Trophoblast cell (in vitro differentiated cells and primary cell): ENCODE results near the gene COIL.

Source experiments
- DNase-seq, 2 donors: peaks; one replicate each; pipeline ENCODE4 v3.0.0-alpha.2; 2016
- H2AFZ ChIP-seq: 2 replicates; pipeline ENCODE4 v1.6.1; 2013; ENCODE audit warnings: low read length, moderate library complexity, mild to moderate bottlenecking; ENCODE audit not compliant: insufficient read depth, poor library complexity
- H2AK5ac ChIP-seq: 2 replicates; pipeline ENCODE4 v1.6.1; 2013; ENCODE audit warnings: mild to moderate bottlenecking, low read length
- H2BK120ac ChIP-seq: 2 replicates; pipeline ENCODE4 v1.6.1; 2013; ENCODE audit warnings: low read length, mild to moderate bottlenecking, moderate library complexity; ENCODE audit not compliant: insufficient read depth, poor library complexity
- H2BK12ac ChIP-seq: 2 replicates; pipeline ENCODE4 v1.6.1; 2013; ENCODE audit warnings: mild to moderate bottlenecking, low read length, moderate library complexity
- H2BK5ac ChIP-seq: 2 replicates; pipeline ENCODE4 v1.6.1; 2013; ENCODE audit warnings: low read length, low read depth, moderate library complexity, mild to moderate bottlenecking; ENCODE audit not compliant: poor library complexity
- H3K14ac ChIP-seq: 2 replicates; pipeline ENCODE4 v1.6.1; 2013; ENCODE audit warnings: mild to moderate bottlenecking, low read length
- H3K18ac ChIP-seq: 2 replicates; pipeline ENCODE4 v1.6.1; 2013; ENCODE audit warnings: mild to moderate bottlenecking, low read length
- H3K23ac ChIP-seq: 2 replicates; pipeline ENCODE4 v1.6.1; 2013; ENCODE audit warnings: low read length
- H3K27ac ChIP-seq: 2 replicates; pipeline ENCODE4 v1.5.1; 2013; ENCODE audit warnings: low read depth, mild to moderate bottlenecking, inconsistent platforms, low read length, moderate library complexity
- H3K27me3 ChIP-seq: 2 replicates; pipeline ENCODE4 v1.6.1; 2013; ENCODE audit warnings: inconsistent platforms, mild to moderate bottlenecking, low read length, moderate library complexity; ENCODE audit not compliant: insufficient read depth
- H3K36me3 ChIP-seq, 2 experiments: 1 replicate in 1 of 2; 2 replicates in 1 of 2; pipeline ENCODE4 v1.6.1; 2013; ENCODE audit warnings: low read length in 2 of 2, mild to moderate bottlenecking in 2 of 2, moderate library complexity in 1 of 2; ENCODE audit not compliant: insufficient read depth in 2 of 2, control insufficient read depth in 1 of 2
- H3K4ac ChIP-seq: 2 replicates; pipeline ENCODE4 v1.6.1; 2013; ENCODE audit warnings: low read depth, mild to moderate bottlenecking, low read length, moderate library complexity
- H3K4me1 ChIP-seq, 2 experiments: 1 replicate in 1 of 2; 2 replicates in 1 of 2; pipeline ENCODE4 v1.6.1; 2013; ENCODE audit warnings: low read length in 2 of 2, mild to moderate bottlenecking in 2 of 2, moderate library complexity in 1 of 2; ENCODE audit not compliant: insufficient read depth in 2 of 2, control insufficient read depth in 1 of 2
- H3K4me2 ChIP-seq: 2 replicates; pipeline ENCODE4 v1.6.1; 2013; ENCODE audit warnings: inconsistent platforms, mild to moderate bottlenecking, low read length, moderate library complexity
- H3K4me3 ChIP-seq: 2 replicates; pipeline ENCODE4 v1.5.1; 2013; ENCODE audit warnings: mild to moderate bottlenecking, low read depth, low read length, inconsistent platforms
- H3K79me1 ChIP-seq: one replicate; pipeline ENCODE4 v1.6.1; 2013; ENCODE audit warnings: low read length
- H3K79me2 ChIP-seq: 2 replicates; pipeline ENCODE4 v1.6.1; 2013; ENCODE audit warnings: low read length, mild to moderate bottlenecking; ENCODE audit not compliant: control insufficient read depth, insufficient read depth, poor library complexity
- H3K9ac ChIP-seq: 2 replicates; pipeline ENCODE4 v1.6.1; 2013; ENCODE audit warnings: mild to moderate bottlenecking, low read length
- H3K9me3 ChIP-seq: 2 replicates; pipeline ENCODE4 v1.6.1; 2013; ENCODE audit warnings: low read depth, mild to moderate bottlenecking, control low read depth, inconsistent platforms, low read length; ENCODE audit not compliant: insufficient read depth
- H4K12ac ChIP-seq: 2 replicates; pipeline ENCODE4 v1.6.1; 2013; ENCODE audit warnings: low read depth, mild to moderate bottlenecking, low read length, moderate library complexity
- H4K8ac ChIP-seq: 2 replicates; pipeline ENCODE4 v1.6.1; 2013; ENCODE audit warnings: low read depth, mild to moderate bottlenecking, low read length, moderate library complexity
- H4K91ac ChIP-seq: one replicate; pipeline ENCODE4 v1.6.1; 2013; ENCODE audit warnings: low read depth, mild to moderate bottlenecking, low read length, moderate library complexity
- WGBS: extraction: QIAGEN DNeasy Blood & Tissue Kit; methylation state at CpG from one replicate; pipeline ENCODE4 v1.1.7; 2013; ENCODE audit warnings: missing lambda C conversion rate; ENCODE audit not compliant: insufficient read length, insufficient coverage; ENCODE audit errors: extremely low coverage; 5-methylcytosine and 5-hydroxymethylcytosine counted together

The COIL gene

DNA sequence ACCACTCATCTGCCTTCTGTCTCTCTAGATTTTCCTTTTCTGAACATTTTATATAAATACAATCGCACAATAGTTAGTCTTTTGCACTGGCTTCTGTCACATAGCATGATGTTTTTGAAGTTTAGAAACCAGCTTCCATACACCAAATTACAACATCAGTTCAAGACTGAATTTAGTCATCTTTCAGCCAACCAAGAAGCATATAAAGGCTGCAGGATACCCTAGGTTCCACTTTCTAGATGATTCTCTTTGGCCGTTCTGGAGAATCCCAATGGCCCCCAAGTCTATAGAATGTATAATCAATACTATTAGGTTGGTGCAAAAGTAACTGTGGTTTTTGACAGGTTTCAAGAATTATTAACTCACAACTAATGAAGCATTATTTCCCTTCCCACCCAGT, 36.5 kb upstream of the COIL start:
- no peak overlapping the region for H4K91ac ChIP-seq
- no peak overlapping the region for H3K18ac ChIP-seq
- no peak overlapping the region for H2AFZ ChIP-seq
- no peak overlapping the region for H3K4me3 ChIP-seq
- no peak overlapping the region for H3K4me2 ChIP-seq
- H2AK5ac ChIP-seq, result no peak overlapping the region
- no peaks in the 10 kb centered on the region for H3K27me3 ChIP-seq
- H3K79me2 ChIP-seq, result no peaks in the 10 kb centered on the region
- no peak overlapping the region for H2BK120ac ChIP-seq
- no peak overlapping the region for H3K9ac ChIP-seq
- no peak overlapping the region for H3K14ac ChIP-seq
- no peak overlapping the region for H2BK12ac ChIP-seq
- peaks cover 4 to 6% of the 10 kb centered on the region in 2 experiments for H3K4me1 ChIP-seq
- H3K4ac ChIP-seq, result no peak overlapping the region
- H2BK5ac ChIP-seq, result no peak overlapping the region
- peaks cover 4 to 5% of the 10 kb centered on the region in 2 experiments for H3K36me3 ChIP-seq
- WGBS, result no CpG with 5 or more reads among the region's 2 CpGs
- H4K8ac ChIP-seq, result no peak overlapping the region
- no peak overlapping the region for H3K27ac ChIP-seq
- H3K79me1 ChIP-seq, result no peaks in the 10 kb centered on the region
- DNase-seq, result no peak
- no peak overlapping the region for H4K12ac ChIP-seq
- no peaks in the 10 kb centered on the region for H3K9me3 ChIP-seq
- H3K23ac ChIP-seq, result no peak overlapping the region

DNA sequence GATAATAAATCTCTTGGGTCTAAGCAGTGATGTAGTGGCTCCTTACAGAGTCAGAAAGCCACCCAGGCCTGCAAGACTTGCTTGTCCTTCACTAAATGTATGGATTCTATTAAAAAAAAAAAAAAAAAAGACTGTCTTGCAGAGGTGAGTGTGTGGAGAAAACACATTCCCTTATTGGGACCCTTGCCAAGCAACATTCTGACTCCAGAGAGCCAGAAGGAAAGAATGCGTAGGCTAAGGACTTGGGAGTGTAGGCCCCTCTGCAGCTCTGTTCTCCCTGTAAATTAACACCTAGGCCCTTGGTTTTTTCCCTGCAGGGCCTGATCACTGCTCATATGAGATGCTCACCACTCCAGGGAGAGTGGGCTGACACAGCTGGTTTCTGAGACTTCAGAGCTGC, 34.9 kb upstream of the COIL start:
- Histone ChIP-seq H2AFZ (no peak overlapping the region), H2BK120ac (no peak overlapping the region), H4K91ac (no peak overlapping the region), H3K4me3 (no peak overlapping the region), H2BK12ac (no peak overlapping the region), H3K9me3 (no peaks in the 10 kb centered on the region), H4K12ac (no peak overlapping the region), H3K23ac (no peak overlapping the region), H3K14ac (no peak overlapping the region), H2BK5ac (no peak overlapping the region), H3K36me3 (peaks cover 2 to 5% of the 10 kb centered on the region in 2 experiments), H3K27ac (no peak overlapping the region), H3K4me1 (peaks cover 4 to 6% of the 10 kb centered on the region in 2 experiments), H3K27me3 (no peaks in the 10 kb centered on the region), H3K4ac (no peak overlapping the region), H4K8ac (no peak overlapping the region), H3K9ac (no peak overlapping the region), H3K4me2 (no peak overlapping the region), H3K79me1 (no peaks in the 10 kb centered on the region), H3K18ac (no peak overlapping the region), H3K79me2 (no peaks in the 10 kb centered on the region), H2AK5ac (no peak overlapping the region)
- no peak for DNase-seq
- no CpG with 5 or more reads among the region's 1 CpG for WGBS

DNA sequence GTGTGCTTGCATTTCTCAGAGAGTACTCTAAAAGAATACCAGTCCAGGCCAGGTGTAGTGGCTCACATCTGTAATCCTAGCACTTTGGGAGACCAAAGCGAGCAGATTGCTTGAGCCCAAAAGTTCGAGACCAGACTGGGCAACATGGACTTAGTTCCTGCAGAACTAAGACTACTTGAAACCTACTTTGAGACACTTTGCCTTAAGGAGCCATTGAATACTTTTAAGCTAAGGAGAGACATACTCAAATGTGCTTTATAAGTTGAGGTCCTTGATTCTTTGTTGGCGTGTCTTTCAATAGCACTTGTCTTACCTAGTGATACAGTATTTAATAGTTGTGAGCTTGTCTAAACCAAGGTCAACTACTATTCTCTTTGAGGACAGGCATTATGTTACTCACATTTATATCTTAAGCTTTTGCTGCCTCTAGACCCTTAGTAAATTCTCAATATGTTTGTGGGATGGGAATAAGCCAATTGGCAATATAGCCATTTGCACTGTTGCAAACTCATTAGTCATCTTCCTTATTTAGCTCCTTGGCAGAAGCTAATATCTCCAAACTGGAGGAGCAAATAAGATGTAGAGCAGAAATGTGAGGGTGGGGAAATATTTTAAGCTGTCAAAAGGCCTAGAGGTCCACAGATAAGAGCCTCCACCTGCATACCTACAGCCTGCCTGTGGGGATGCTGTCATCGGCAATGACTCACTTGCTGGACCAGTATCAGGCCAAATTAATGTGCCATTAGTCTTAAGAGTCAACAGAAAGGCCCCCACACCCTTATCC, 33.4 kb upstream of the COIL start:
- Histone ChIP-seq H3K23ac (no peak overlapping the region), H3K4me3 (no peak overlapping the region), H4K12ac (no peak overlapping the region), H4K91ac (no peak overlapping the region), H3K4me2 (no peak overlapping the region), H3K27me3 (no peaks in the 10 kb centered on the region), H3K79me2 (no peaks in the 10 kb centered on the region), H2AFZ (no peak overlapping the region), H3K36me3 (peaks cover 0 to 2% of the 10 kb centered on the region in 2 experiments), H2BK120ac (no peak overlapping the region), H3K18ac (no peak overlapping the region), H3K79me1 (no peaks in the 10 kb centered on the region), H3K14ac (no peak overlapping the region), H3K27ac (no peak overlapping the region), H2AK5ac (no peak overlapping the region), H3K4me1 (peaks cover 4 to 6% of the 10 kb centered on the region in 2 experiments), H3K4ac (no peak overlapping the region), H2BK5ac (no peak overlapping the region), H3K9me3 (no peaks in the 10 kb centered on the region), H2BK12ac (no peak overlapping the region), H4K8ac (no peak overlapping the region), H3K9ac (no peak overlapping the region)
- WGBS, result no CpG with 5 or more reads among the region's 4 CpGs
- DNase-seq, result peak; percentile 94 to 95

DNA sequence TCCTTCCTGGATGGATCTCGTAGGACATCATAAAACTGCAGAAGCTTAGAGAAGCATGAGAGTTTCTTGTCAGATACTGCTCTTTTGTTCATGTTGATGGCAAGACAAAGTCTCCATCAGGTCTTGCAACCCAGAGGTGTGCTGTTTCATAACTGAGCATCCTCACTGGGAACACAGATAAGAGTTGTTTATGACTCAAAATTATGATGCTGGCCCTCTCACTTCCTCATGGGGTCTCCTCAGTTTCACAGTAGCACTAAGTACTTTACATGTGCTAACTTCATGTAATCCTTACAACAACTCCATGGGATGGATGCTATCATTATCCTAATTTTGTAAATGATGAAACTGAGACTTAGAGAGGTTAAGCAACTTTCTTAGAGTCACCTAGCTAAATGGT, 31.5 kb upstream of the COIL start:
- Histone ChIP-seq H3K14ac (no peak overlapping the region), H2AK5ac (no peak overlapping the region), H2BK120ac (no peak overlapping the region), H3K9me3 (no peaks in the 10 kb centered on the region), H4K12ac (no peak overlapping the region), H3K27me3 (no peaks in the 10 kb centered on the region), H3K18ac (no peak overlapping the region), H3K4ac (no peak overlapping the region), H4K8ac (no peak overlapping the region), H3K36me3 (peaks cover 0 to 2% of the 10 kb centered on the region in 2 experiments), H2BK5ac (no peak overlapping the region), H3K27ac (no peak overlapping the region), H3K79me1 (no peaks in the 10 kb centered on the region), H2BK12ac (no peak overlapping the region), H4K91ac (no peak overlapping the region), H2AFZ (no peak overlapping the region), H3K9ac (no peak overlapping the region), H3K4me1 (peaks cover 4 to 6% of the 10 kb centered on the region in 2 experiments), H3K4me2 (no peak overlapping the region), H3K4me3 (no peak overlapping the region), H3K23ac (no peak overlapping the region), H3K79me2 (no peaks in the 10 kb centered on the region)
- DNase-seq, result no peak
- WGBS, result no CpG with 5 or more reads among the region's 1 CpG
